ENCODE measurements around the gene SLC2A6.

GRCh38 chr9:133472753-133473378 is 6.0 kb downstream of the SLC2A6 start:
- TF ChIP-seq CTCF (conservative IDR thresholded peaks at IDR 0.05; ENCODE audit: low read length) (no peak), EZH2phosphoT487 (IDR thresholded peaks at IDR 0.05; ENCODE audit: borderline replicate concordance) (no peak)
